NCI-H345 (cell line): ENCODE results near the gene ARHGAP26.
A peak's percentile ranks its signal among the peaks of the same experiment; 100 is the strongest.

ENCODE experiments used
- DNase-seq: peaks from one replicate; lab custom pipeline; 2025; lab: John Stamatoyannopoulos, UW

Gene ARHGAP26

DNA sequence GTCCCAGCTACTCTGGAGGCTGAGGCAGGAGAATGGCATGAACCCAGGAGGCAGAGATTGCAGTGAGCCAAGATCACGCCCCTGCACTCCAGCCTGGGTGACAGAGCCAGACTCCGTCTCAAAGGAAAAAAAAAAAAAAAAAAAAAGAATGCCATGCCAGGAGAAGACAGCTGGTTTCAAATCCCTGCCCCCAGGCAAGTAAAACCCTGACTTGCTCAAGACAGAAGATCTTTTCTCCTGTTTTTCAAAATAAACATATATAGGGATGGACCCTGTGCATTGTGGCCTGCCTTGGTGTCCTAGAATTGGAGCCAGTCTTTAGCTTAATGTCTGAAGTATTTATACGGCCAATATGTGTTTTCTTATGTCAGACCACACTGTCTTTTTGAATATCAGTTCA lies 456.2 kb downstream of the ARHGAP26 start:
- no peak for DNase-seq

- no peak for DNase-seq
Observed at GRCh38 chr5:143226872-143227271, 456.7 kb downstream of the ARHGAP26 start.

- no peak for DNase-seq
Observed at GRCh38 chr5:143227301-143227700, 457.1 kb downstream of the ARHGAP26 start.

DNA sequence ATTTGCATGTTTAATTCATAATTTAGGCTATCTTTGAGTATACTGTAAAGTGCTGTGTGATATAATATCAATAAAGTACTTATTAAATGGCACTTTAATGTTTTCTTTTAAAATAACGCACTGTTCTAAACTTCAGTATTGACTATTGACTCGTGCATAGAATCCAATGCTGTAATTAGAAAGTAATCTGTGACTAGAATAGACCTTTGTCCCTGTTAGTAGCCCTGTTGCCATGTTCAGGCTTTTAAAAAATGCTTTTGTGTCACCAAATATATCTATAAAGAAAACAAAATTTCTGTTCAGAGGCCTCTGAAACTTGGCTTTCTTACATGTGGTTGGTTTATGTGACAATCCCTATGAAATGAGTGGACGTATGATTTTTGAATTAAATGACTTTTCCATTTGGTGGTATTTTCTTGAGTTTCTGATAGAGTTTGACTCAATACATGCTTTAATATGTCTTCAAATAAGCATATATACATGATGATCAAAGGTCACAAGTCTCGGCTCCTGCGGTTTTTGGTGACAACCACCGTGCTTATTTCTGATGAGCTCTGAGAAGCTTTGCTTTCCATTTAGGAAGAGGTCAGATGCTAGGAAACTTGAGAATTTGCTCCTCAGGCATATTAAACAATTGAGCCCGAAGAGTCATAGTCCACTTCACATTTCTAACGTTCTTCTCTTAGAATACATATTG lies 458.6 kb downstream of the ARHGAP26 start:
- DNase-seq, result no peak

GRCh38 chr5:143229426-143229895 lies 459.3 kb downstream of the ARHGAP26 start:
- no peak for DNase-seq

- peak; percentile 24 for DNase-seq
Observed at GRCh38 chr5:143229896-143230675, 459.9 kb downstream of the ARHGAP26 start.

DNA sequence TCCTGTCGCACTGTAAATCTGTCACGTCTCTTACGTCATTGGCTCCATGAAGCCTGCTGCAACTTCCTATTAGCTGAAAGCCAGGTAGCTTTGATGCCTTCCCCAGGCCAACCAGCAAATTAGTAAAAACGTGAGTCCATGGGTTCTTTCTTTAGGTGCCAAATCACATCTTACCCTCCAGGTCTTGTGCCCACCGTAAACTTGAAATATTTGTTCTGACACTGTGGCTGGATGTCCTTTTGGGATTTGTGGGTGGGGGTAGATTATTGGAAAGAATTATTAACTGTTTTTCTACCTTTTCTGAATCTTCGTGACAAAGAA lies 460.5 kb downstream of the ARHGAP26 start:
- DNase-seq, result no peak

- DNase-seq, result no peak
Observed at GRCh38 chr5:143231416-143231815, 461.2 kb downstream of the ARHGAP26 start.

DNA sequence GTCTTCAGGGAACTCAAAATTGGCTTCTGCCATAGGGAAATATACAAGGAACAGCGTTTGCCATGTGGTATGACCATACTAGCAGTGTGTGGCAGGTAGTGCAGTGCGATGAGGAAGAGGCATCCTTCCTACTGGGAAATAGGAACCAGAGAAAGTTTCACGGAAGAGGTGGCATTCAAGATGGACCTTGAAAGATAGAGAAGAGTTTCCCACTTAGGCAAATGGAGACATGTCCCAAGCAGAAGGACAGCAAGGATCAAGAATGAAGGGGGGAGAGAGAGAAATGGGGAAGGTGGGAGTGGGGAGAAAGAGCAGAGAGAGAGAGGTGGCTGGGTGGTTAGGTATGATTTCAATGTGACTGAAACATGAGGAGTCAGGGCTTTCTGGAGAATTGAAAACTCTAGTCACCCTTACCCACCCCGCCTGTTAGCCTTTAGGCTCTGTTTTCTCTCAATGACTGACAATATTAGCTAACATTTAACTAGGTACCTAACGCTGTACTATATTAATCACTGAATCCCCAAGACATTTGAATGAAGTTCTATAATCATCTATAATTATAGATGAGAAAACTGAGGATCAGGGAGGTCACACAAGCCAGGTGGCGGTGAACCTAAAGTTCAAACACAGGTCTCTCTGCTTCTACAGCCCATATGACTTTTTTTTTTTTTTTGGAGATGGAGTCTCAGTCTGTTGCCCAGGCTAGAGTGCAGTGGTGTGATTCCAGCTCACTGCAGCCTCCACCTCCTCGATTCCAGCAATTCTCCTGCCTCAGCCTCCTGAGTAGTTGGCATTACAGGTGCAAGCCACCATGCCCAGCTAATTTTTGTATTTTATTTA lies 462.0 kb downstream of the ARHGAP26 start:
- no peak for DNase-seq

DNA sequence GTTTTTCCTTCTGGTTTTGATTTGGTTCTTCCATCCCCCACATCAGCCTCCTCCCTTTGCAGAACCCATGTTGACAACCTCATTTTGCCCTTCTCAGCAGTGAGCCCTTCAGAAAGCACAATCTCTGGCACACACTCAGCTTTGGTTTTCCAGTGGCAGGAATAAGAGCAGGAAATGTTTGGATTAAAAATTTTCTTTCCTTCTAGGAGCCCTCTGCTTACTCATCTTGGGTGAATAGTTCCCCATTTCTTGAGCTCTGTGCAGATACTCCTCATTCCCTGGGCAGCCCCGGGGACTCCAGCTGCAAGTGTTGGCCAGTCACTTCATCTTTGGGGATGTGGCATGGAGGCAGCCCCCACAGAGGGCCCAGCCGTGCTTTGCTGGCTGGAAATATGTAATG lies 462.9 kb downstream of the ARHGAP26 start:
- DNase-seq, result no peak

DNA sequence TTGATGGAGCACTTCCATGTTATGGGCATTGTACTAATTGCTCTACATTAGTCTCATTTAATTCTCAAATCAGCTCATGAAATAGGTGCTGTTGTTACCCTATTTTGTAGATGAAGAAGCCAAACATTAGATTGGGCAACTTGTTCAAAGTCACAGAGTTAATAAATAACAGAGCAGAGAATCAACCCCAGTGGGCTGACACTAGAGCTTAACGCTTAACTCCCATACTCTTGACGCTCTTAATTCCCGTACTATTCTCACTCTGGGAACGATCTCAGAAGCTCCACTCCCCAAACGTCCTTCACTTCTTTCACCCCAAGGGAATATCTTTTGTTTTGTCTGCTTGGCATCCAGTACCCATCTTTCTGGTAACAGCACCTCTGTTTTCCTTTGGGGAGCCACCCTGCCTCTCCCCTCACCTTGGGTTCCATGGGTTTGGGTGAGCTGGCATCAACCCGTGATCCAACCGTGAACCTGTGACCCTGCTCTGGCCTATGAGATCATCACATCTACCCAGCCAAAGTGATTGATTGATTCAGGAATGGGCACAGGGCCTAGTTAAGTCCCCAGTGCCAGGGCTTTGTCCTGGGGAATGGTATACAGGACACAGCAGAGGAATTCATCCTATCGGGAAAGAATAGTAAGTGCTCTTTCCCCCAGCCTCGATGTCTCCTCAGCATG lies 464.1 kb downstream of the ARHGAP26 start:
- DNase-seq, result no peak

DNA sequence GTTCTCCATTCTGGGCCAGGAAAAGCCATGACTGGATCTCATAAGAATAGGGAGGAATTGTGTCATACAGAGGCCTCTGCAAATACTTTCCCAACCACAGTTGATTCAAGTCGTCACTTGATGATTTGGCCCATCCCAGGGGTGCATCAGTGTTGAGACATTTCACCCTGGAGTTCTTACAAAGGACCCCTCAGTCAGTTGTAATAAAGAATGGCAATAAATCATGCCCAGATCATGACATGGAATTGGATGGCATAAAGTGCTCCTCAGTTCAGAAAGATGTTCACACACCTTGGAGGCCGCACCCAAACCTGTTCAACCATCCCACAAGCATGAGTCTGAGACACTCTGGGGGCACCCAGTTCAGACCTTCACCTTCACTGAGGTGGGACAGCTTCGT lies 465.2 kb downstream of the ARHGAP26 start:
- DNase-seq, result no peak

DNA sequence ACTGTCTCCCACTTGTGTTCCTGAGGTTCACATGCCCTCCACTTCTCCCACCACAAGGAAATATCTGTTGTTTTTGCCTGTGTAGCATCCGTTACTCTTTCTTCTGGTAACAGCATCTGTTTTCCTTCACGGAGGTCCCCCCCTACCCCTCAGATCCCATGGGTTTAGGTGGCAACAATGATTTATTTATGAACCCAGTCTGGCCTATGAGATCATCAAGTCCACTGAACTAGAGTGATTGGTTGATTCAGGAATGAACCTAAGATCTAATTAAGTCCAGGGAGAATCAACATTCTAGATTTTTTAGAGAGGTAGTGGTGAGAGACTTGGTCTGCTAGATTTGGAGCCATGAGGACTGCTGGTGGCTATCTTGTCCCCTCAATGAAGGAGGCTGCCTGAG lies 466.5 kb downstream of the ARHGAP26 start:
- no peak for DNase-seq

GRCh38 chr5:143237664-143238063 lies 467.5 kb downstream of the ARHGAP26 start:
- no peak for DNase-seq

- DNase-seq, result no peak
Observed at GRCh38 chr5:143238620-143239019, 468.4 kb downstream of the ARHGAP26 start.

GRCh38 chr5:143239882-143240518 lies 469.8 kb downstream of the ARHGAP26 start:
- DNase-seq, result no peak

- DNase-seq, result no peak
Observed at GRCh38 chr5:143241892-143242291, 471.7 kb downstream of the ARHGAP26 start.

- no peak for DNase-seq
Observed at GRCh38 chr5:143243103-143243502, 472.9 kb downstream of the ARHGAP26 start.

DNA sequence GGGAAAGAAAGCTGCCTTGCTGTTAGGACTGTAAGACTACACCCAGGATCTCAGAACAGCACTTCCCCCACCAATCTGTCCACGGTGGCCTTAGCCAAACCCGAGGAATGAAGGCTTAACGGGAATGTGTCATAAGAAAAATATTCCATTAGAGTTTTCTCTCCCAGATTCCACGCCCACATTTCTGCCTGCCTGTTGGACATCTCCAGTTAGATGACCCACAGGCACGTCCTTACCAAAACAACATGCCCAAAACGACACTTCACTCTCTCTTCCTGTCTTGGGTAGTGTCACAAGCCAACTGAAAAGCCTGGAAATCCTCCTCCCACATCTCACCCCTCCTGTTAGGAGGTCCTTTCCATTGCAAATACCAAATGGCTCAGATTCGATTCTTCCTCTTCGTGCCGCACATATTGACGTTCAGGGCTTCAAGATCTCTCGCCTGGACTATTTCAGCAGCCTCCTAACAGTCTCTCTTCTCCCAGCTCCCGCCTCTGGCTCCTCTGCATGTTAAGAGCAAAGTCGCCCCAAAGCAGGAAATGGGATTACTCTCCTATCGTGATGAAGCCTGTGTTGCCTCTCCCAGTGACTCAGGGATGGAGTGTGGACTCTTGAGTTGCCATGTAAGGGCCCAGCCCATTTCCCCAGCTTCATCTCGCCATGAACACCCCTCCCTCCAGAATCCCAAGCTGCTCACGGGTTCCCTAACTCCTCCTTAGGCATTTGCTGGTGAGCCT lies 474.0 kb downstream of the ARHGAP26 start:
- no peak for DNase-seq

GRCh38 chr5:143244990-143245389 lies 474.8 kb downstream of the ARHGAP26 start:
- no peak for DNase-seq
